B cell (primary cell): Measurements from ENCODE around the gene THRAP3. TPM values are rescaled to one million over a fixed set of nuclear protein-coding genes. Genes with fewer than 3 reads are reported as not detected.

Experiments used
- ATAC-seq: fragments of 200-7000 bp; cut with Tn5 transposase; one replicate; pipeline ENCODE4 v1.10.0; 2021; ENCODE audit warnings: low read depth, mild to moderate bottlenecking, moderate number of reproducible peaks, moderate library complexity
- CTCF ChIA-PET: fragments of 350-600 bp; sonication (Branson Sonifier 250); formaldehyde crosslinking; loops from one replicate; lab custom pipeline; 2021; ENCODE audit warnings: antibody characterized with exemption, inconsistent platforms; lab: Charles Lee
- POLR2A ChIA-PET: fragments of 350-600 bp; sonication (Branson Sonifier 250); formaldehyde crosslinking; loops from one replicate; lab custom pipeline; 2021; ENCODE audit warnings: antibody characterized with exemption; lab: Charles Lee
- DNase-seq: peaks from one replicate; pipeline ENCODE4 v3.0.0; 2013
- H2AFZ ChIP-seq: 2 replicates; pipeline ENCODE4 v1.6.1; 2012; ENCODE audit warnings: mild to moderate bottlenecking, low read depth, low read length; ENCODE audit not compliant: insufficient read depth, poor library complexity, severe bottlenecking
- H3K27ac ChIP-seq, 2 donors: 1 replicate in 1 of 2; 2 replicates in 1 of 2; pipeline ENCODE4 v1.5.1; 2012 to 2013; ENCODE audit warnings: low read length in 2 of 2, mild to moderate bottlenecking in 2 of 2, moderate library complexity in 1 of 2
- H3K27me3 ChIP-seq, 4 experiments: fragments of 200-600 bp in 1 of 4; sonication (generic) in 1 of 4; replicated peaks in 1 of 4; 1 replicate in 2 of 4; 2 replicates in 2 of 4; pipeline versions ENCODE4 v1.6.1 to v1.7.0; 2013 to 2016; ENCODE audit warnings: low read length in 3 of 4, mild to moderate bottlenecking in 2 of 4, mixed read lengths in 1 of 4, moderate library complexity in 1 of 4; ENCODE audit not compliant: insufficient read depth in 4 of 4, control insufficient read depth in 3 of 4; ENCODE audit errors: control extremely low read depth in 1 of 4
- H3K36me3 ChIP-seq, 2 experiments: replicated peaks in 1 of 2; 1 replicate in 1 of 2; 2 replicates in 1 of 2; pipeline versions ENCODE4 v1.6.1 to v1.7.1; 2013; ENCODE audit warnings: low read length in 1 of 2; ENCODE audit not compliant: insufficient read depth in 2 of 2, control insufficient read depth in 1 of 2; ENCODE audit errors: control extremely low read depth in 1 of 2, extremely low read depth in 1 of 2
- H3K4me1 ChIP-seq, 2 donors: fragments of 200-600 bp in 1 of 2; sonication (generic) in 1 of 2; 1 replicate in 1 of 2; 2 replicates in 1 of 2; pipeline versions ENCODE4 v1.5.1 to v1.6.1; 2013 to 2017; ENCODE audit warnings: low read length in 2 of 2; ENCODE audit not compliant: control insufficient read depth in 2 of 2, insufficient read depth in 2 of 2
- H3K4me2 ChIP-seq: replicated peaks from 2 replicates; pipeline ENCODE3; 2012; ENCODE audit warnings: mild to moderate bottlenecking, low read depth, low read length; ENCODE audit not compliant: poor library complexity, severe bottlenecking
- H3K4me3 ChIP-seq, 5 experiments: fragments of 200-600 bp in 1 of 5; sonication (generic) in 1 of 5; 1 replicate in 3 of 5; 2 replicates in 2 of 5; pipeline versions ENCODE4 v1.5.1 to v1.7.0; 2011 to 2016; ENCODE audit warnings: low read length in 4 of 5, mild to moderate bottlenecking in 4 of 5, low read depth in 2 of 5, control low read depth in 1 of 5, moderate library complexity in 1 of 5; ENCODE audit not compliant: insufficient read depth in 1 of 5; ENCODE audit errors: control extremely low read depth in 1 of 5, extremely low read depth in 1 of 5
- H3K79me2 ChIP-seq: fragments of 200-600 bp; sonication (generic); one replicate; pipeline ENCODE4 v1.6.0; 2016; ENCODE audit warnings: low read length; ENCODE audit not compliant: control insufficient read depth, insufficient read depth
- H3K9ac ChIP-seq: fragments of 200-600 bp; sonication (generic); 2 replicates; pipeline ENCODE4 v1.6.1; 2017; ENCODE audit warnings: mild to moderate bottlenecking, low read length, moderate library complexity
- H3K9me3 ChIP-seq, 3 donors: one replicate each; pipeline versions ENCODE4 v1.6.1 to v1.7.1; 2013; ENCODE audit warnings: low read length in 2 of 3; ENCODE audit not compliant: control insufficient read depth in 2 of 3, insufficient read depth in 1 of 3; ENCODE audit errors: control extremely low read depth in 1 of 3
- H4K20me1 ChIP-seq: 2 replicates; pipeline ENCODE4 v1.6.0; 2012; ENCODE audit warnings: mild to moderate bottlenecking, low read length; ENCODE audit not compliant: insufficient read depth, control insufficient read depth, poor library complexity, severe bottlenecking
- H3K27ac Mint-ChIP-seq: one replicate; pipeline ENCODE4 v1.8.0; 2021; ENCODE audit warnings: mixed read lengths
- H3K27me3 Mint-ChIP-seq: one replicate; pipeline ENCODE4 v1.8.0; 2021; ENCODE audit warnings: mixed read lengths
- H3K4me1 Mint-ChIP-seq: one replicate; pipeline ENCODE4 v1.8.0; 2021; ENCODE audit warnings: mixed read lengths
- H3K4me3 Mint-ChIP-seq: one replicate; pipeline ENCODE4 v1.8.0; 2021; ENCODE audit warnings: mixed read lengths
- H3K9me3 Mint-ChIP-seq: one replicate; pipeline ENCODE4 v1.8.0; 2022; ENCODE audit warnings: mixed read lengths; ENCODE audit not compliant: insufficient read depth
- EZH2 ChIP-seq: IDR thresholded peaks from 2 replicates; pipeline ENCODE4 v1.6.1; 2012; ENCODE audit warnings: borderline replicate concordance, low read depth, mild to moderate bottlenecking, moderate library complexity, low read length; ENCODE audit not compliant: insufficient read depth, poor library complexity, severe bottlenecking
- WGBS: methylation state at CpG from one replicate; pipeline ENCODE4 v1.1.5; 2013; ENCODE audit warnings: missing lambda C conversion rate; ENCODE audit not compliant: insufficient coverage; 5-methylcytosine and 5-hydroxymethylcytosine counted together
- intact Hi-C: fragments of 100-400 bp; cut with micrococcal nuclease; formaldehyde crosslinking; loops from one replicate; pipeline ENCODE4 v1.10.0; 2022
- polyA plus RNA-seq: library from polyadenylated mRNA; depleted of rRNA; stranded (reverse); fragments of >200 nt; gene quantifications from 2 replicates; pipeline ENCODE4 v1.2.3, GENCODE V29; 2012
- total RNA-seq, 2 donors: library from RNA; stranded (reverse); fragments of 120-200 nt in 1 of 2; gene quantifications; 1 replicate in 1 of 2; 2 replicates in 1 of 2; pipeline versions ENCODE4 v1.2.3 to v1.2.4, GENCODE V29; 2013 to 2022
- TF ChIP-seq, protein P1 (sequence below): fragments of 200-600 bp; IDR thresholded peaks from one replicate; pipeline ENCODE4 v1.8.0; 2022; ENCODE audit warnings: antibody characterized with exemption, mild to moderate bottlenecking

Gene THRAP3
- total and polyA plus RNA-seq, 2 donors (not counting 1 experiment from before 2014, with no cell fraction given) = 64.1 to 153 TPM

- peak within 1 kb of the TSS; percentile 9 to 78 (median 68) for H3K4me3 ChIP-seq
- H3K4me2 ChIP-seq = peak within 1 kb of the TSS; percentile 98
- no peaks in the 10 kb centered on the region for H3K79me2 ChIP-seq
- H3K27me3 ChIP-seq = no peaks in the 10 kb centered on the region
- no peaks in the 10 kb centered on the region for H3K27me3 Mint-ChIP-seq
- WGBS = 6% methylated on average over 59 of the region's 65 CpGs
- H3K4me3 Mint-ChIP-seq = peak within 1 kb of the TSS; percentile 97
- ChIA-PET CTCF (interaction anchor here (1.0 to 2.4 kb wide), 8 partner anchors 14 to 118 kb away, joined by 3 to 15 read pairs (median 4); no protein-coding TSS in a partner anchor), POLR2A (interaction anchor here (0.6 to 1.2 kb wide), 5 partner anchors 16 to 158 kb away, joined by 3 to 7 read pairs (median 4); partner anchors contain the start of genes MRPS15 and OSCP1)
- peak within 1 kb of the TSS; percentile 93 for H2AFZ ChIP-seq
- H3K9ac ChIP-seq = peak within 1 kb of the TSS; percentile 71
- peaks cover 0 to 31% of the 10 kb centered on the region in 2 experiments for H3K36me3 ChIP-seq
- intact Hi-C loops = loop anchor here (1.0 to 5.0 kb wide), 4 partner anchors 17 to 92 kb away; partner anchors contain the start of genes EVA1B and THRAP3
- peaks cover 14% of the 10 kb centered on the region for H4K20me1 ChIP-seq
- H3K4me1 ChIP-seq = peaks cover 10 to 33% of the 10 kb centered on the region in 2 donors
- ATAC-seq = peak; percentile 23
- TF ChIP-seq, protein P1, sequence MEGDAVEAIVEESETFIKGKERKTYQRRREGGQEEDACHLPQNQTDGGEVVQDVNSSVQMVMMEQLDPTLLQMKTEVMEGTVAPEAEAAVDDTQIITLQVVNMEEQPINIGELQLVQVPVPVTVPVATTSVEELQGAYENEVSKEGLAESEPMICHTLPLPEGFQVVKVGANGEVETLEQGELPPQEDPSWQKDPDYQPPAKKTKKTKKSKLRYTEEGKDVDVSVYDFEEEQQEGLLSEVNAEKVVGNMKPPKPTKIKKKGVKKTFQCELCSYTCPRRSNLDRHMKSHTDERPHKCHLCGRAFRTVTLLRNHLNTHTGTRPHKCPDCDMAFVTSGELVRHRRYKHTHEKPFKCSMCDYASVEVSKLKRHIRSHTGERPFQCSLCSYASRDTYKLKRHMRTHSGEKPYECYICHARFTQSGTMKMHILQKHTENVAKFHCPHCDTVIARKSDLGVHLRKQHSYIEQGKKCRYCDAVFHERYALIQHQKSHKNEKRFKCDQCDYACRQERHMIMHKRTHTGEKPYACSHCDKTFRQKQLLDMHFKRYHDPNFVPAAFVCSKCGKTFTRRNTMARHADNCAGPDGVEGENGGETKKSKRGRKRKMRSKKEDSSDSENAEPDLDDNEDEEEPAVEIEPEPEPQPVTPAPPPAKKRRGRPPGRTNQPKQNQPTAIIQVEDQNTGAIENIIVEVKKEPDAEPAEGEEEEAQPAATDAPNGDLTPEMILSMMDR = no peak
- no peak for TF ChIP-seq EZH2
- no peaks in the 10 kb centered on the region for H3K9me3 ChIP-seq
- peak within 1 kb of the TSS in 1 of 2 donors; percentile 63 for H3K27ac ChIP-seq
- peaks cover 29% of the 10 kb centered on the region for H3K4me1 Mint-ChIP-seq
- H3K27ac Mint-ChIP-seq = peak within 1 kb of the TSS; percentile 93
- peak; percentile 67 for DNase-seq
- no peaks in the 10 kb centered on the region for H3K9me3 Mint-ChIP-seq
Measured at GRCh38 chr1:36306210-36306901, 82.1 kb downstream of the THRAP3 start, which contains the start of gene SH3D21. TSS of gene SH3D21 (plus strand) at chr1:36306368. CDS start at chr1:36306421, 53 bp downstream.
